GM10248 (cell line): ENCODE measurements around the gene TBX2.

Experiments
- CTCF ChIA-PET: fragments of 300-600 bp; sonication (Branson Sonifier 250); formaldehyde crosslinking; extraction: SDS; loops from one replicate; lab custom pipeline; 2021; ENCODE audit warnings: antibody characterized with exemption; lab: Yijun Ruan, JAX
- POLR2A ChIA-PET: fragments of 350-650 bp; sonication (Branson Sonifier 250); formaldehyde crosslinking; extraction: SDS; loops from one replicate; lab custom pipeline; 2020; ENCODE audit warnings: antibody characterized with exemption; lab: Yijun Ruan, JAX
- DNase-seq: peaks from one replicate; pipeline ENCODE4 v3.0.0; 2012; ENCODE audit errors: extremely low spot score
- CTCF ChIP-seq: IDR thresholded peaks from 2 replicates; pipeline ENCODE4 v1.5.1; 2012; ENCODE audit warnings: mild to moderate bottlenecking, low read depth; ENCODE audit errors: extremely low read depth, missing control alignments, control extremely low read depth

TBX2 gene

GRCh38 chr17:61415374-61416210, 15.9 kb downstream of the TBX2 start:
- DNase-seq, result no peak
- no peak for TF ChIP-seq CTCF
- CTCF ChIA-PET, result interaction anchor here (0.5 to 5.9 kb wide), 5 partner anchors 9 to 695 kb away, joined by 3 to 43 read pairs (median 3); no protein-coding TSS in a partner anchor
- POLR2A ChIA-PET, result no interaction called here

- CTCF ChIA-PET, result interaction anchor here (0.5 to 5.9 kb wide), 5 partner anchors 8 to 694 kb away, joined by 3 to 43 read pairs (median 3); no protein-coding TSS in a partner anchor
- TF ChIP-seq CTCF, result no peak
These were observed 16.5 kb downstream of the TBX2 start for GRCh38 chr17:61416211-61416539.

GRCh38 chr17:61416540-61417363, 17.1 kb downstream of the TBX2 start:
- DNase-seq, result peak; percentile 83
- TF ChIP-seq CTCF, result peak; percentile 92
- ChIA-PET POLR2A (no interaction called here), CTCF (interaction anchor here (0.9 to 5.9 kb wide), 7 partner anchors 8 to 694 kb away, joined by 3 to 43 read pairs (median 3); no protein-coding TSS in a partner anchor)

More at GRCh38 chr17:61416211-61416539, 16.5 kb downstream of the TBX2 start:
- POLR2A ChIA-PET, result no interaction called here
- DNase-seq, result no peak

GRCh38 chr17:61418449-61418848, 18.8 kb downstream of the TBX2 start:
- CTCF ChIA-PET, result interaction anchor here (2.2 kb wide), 1 partner anchor 132 kb away, joined by 8 read pairs; no protein-coding TSS in a partner anchor
- no peak for DNase-seq
- POLR2A ChIA-PET, result no interaction called here
- no peak for TF ChIP-seq CTCF

- TF ChIP-seq CTCF, result no peak
- DNase-seq, result no peak
- ChIA-PET CTCF (interaction anchor here (0.9 to 1.4 kb wide), 3 partner anchors 9 to 690 kb away, joined by 3 to 4 read pairs (median 3); no protein-coding TSS in a partner anchor), POLR2A (no interaction called here)
These were observed 19.9 kb downstream of the TBX2 start for GRCh38 chr17:61419496-61420046.

GRCh38 chr17:61420052-61420451, 20.4 kb downstream of the TBX2 start:
- POLR2A ChIA-PET, result no interaction called here
- no peak for DNase-seq
- TF ChIP-seq CTCF, result no peak
- CTCF ChIA-PET, result interaction anchor here (0.9 to 1.4 kb wide), 3 partner anchors 9 to 689 kb away, joined by 3 to 4 read pairs (median 3); no protein-coding TSS in a partner anchor
